Measurements from ENCODE around the gene EFNA4. TPM values are rescaled to one million over a fixed set of nuclear protein-coding genes. Genes with fewer than 3 reads are reported as not detected.

The EFNA4 gene
- total and polyA plus RNA-seq, 3 donors from 2014 or later = 5.3 to 6.9 (median 6.0) TPM

- DNase-seq = peak; percentile 75
- Histone ChIP-seq H3K9me3 (no peaks in the 10 kb centered on the region), H3K27me3 (no peaks in the 10 kb centered on the region), H3K4me1 (peaks cover 21% of the 10 kb centered on the region), H3K4me3 (peak overlapping the region in 1 of 2 donors; percentile 90), H3K27ac (no peak overlapping the region), H3K36me3 (ENCODE audit: low read depth, missing control alignments) (no peaks in the 10 kb centered on the region)
- 4 to 5% methylated on average over 17 to 30 of the region's 46 CpGs for WGBS, 2 donors
- intact Hi-C loops (cut with DNase I; ENCODE audit: low total_unique reads) = loop anchor here (5.0 kb wide), 1 partner anchor 111 kb away; no protein-coding TSS in a partner anchor
- no peak for TF ChIP-seq POLR2A (IDR thresholded peaks at IDR 0.05)
- TF ChIP-seq CTCF (IDR thresholded peaks at IDR 0.05) = peak; percentile 63 to 82 (median 73)
Measured at GRCh38 chr1:155062702-155063411, 683 bp upstream of the EFNA4 start.

- no peaks in the 10 kb centered on the region for H3K36me3 ChIP-seq (ENCODE audit: low read depth, missing control alignments)
- no peaks in the 10 kb centered on the region for H3K27me3 ChIP-seq
- peak; percentile 55 for DNase-seq
- no peaks in the 10 kb centered on the region for H3K9me3 ChIP-seq
- peaks cover 21% of the 10 kb centered on the region for H3K4me1 ChIP-seq
- intact Hi-C loops (cut with DNase I; ENCODE audit: low total_unique reads) = loop anchor here (5.0 kb wide), 1 partner anchor 112 kb away; no protein-coding TSS in a partner anchor
- TF ChIP-seq CTCF (IDR thresholded peaks at IDR 0.05) (no peak), POLR2A (IDR thresholded peaks at IDR 0.05) (no peak)
- peak overlapping the region; percentile 71 to 90 for H3K4me3 ChIP-seq
- WGBS, 2 donors = 6 to 11% methylated on average over 8 to 14 of the region's 14 CpGs
- H3K27ac ChIP-seq = peak overlapping the region; percentile 77 to 79
Measured at GRCh38 chr1:155064111-155064831, 731 bp downstream of the EFNA4 start.

GRCh38 chr1:155064832-155065429 is 1.4 kb downstream of the EFNA4 start:
- DNase-seq = no peak
- Histone ChIP-seq H3K4me3 (no peak overlapping the region), H3K36me3 (ENCODE audit: low read depth, missing control alignments) (no peaks in the 10 kb centered on the region), H3K9me3 (no peaks in the 10 kb centered on the region), H3K27me3 (no peaks in the 10 kb centered on the region), H3K27ac (no peak overlapping the region), H3K4me1 (peaks cover 21% of the 10 kb centered on the region)
- WGBS, 2 donors = 44% methylated on average over 5 of the region's 5 CpGs
- intact Hi-C loops (cut with DNase I; ENCODE audit: low total_unique reads) = loop anchor here (5.0 kb wide), 1 partner anchor 113 kb away; no protein-coding TSS in a partner anchor
- TF ChIP-seq POLR2A (IDR thresholded peaks at IDR 0.05) = no peak
- no peak for TF ChIP-seq CTCF (IDR thresholded peaks at IDR 0.05)

- Histone ChIP-seq H3K36me3 (ENCODE audit: low read depth, missing control alignments) (no peaks in the 10 kb centered on the region), H3K27me3 (no peaks in the 10 kb centered on the region), H3K27ac (no peak overlapping the region), H3K4me3 (no peak overlapping the region), H3K4me1 (peaks cover 18% of the 10 kb centered on the region), H3K9me3 (no peaks in the 10 kb centered on the region)
- TF ChIP-seq CTCF (IDR thresholded peaks at IDR 0.05) (no peak), POLR2A (IDR thresholded peaks at IDR 0.05) (no peak)
- intact Hi-C loops (cut with DNase I; ENCODE audit: low total_unique reads) = no loop called here
- no peak for DNase-seq
- 84 to 94% methylated on average over 8 of the region's 8 CpGs for WGBS, 2 donors
Measured at GRCh38 chr1:155066777-155067176, 3.2 kb downstream of the EFNA4 start.

Data from testis (tissue), 3 donors.